GM19238 (cell line): ENCODE measurements around the gene VAMP2.

Source experiments
- DNase-seq: peaks from one replicate; pipeline ENCODE4 v3.0.0; 2011; ENCODE audit warnings: low spot score; ENCODE audit not compliant: insufficient read length

VAMP2 gene

GRCh38 chr17:8143581-8144400 is 19.0 kb downstream of the VAMP2 start:
- DNase-seq = no peak

GRCh38 chr17:8142887-8143580 is 19.7 kb downstream of the VAMP2 start:
- DNase-seq = no peak

DNA sequence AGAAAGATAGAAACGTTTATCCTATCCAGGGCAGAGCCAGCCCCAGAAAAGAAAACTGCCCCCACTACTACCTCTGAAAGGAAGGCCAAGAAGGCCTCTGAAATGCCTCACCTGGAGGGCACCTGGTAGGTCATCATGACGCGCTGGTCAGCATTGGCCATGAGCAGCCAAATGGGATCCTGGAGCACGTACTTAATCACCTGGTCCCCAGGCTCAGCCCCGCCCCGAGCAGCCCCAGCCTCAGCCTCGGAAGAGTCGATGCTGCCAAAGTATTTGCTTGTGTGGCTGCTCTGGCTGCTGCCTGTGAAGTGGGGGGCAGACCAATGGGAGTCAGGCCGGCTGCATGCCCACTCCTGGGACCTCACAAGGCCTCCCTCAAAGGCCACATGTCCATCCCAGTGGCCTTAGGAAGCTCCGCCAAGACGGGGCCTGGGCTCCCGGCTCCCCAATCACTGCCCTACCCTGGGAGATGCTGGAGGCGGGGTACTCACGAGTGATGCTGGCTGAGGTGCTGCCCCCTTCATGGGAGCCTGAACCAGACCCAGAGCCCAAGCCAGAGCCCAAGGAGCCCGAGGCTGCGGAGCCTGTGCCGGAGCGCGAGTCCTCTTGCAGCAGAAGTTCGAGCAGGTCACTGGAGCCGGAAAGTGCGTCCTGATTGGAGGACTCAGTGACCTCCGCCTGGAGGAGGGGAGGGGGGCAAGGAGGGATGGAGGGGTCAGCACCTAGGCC is 20.4 kb downstream of the VAMP2 start:
- no peak for DNase-seq

DNA sequence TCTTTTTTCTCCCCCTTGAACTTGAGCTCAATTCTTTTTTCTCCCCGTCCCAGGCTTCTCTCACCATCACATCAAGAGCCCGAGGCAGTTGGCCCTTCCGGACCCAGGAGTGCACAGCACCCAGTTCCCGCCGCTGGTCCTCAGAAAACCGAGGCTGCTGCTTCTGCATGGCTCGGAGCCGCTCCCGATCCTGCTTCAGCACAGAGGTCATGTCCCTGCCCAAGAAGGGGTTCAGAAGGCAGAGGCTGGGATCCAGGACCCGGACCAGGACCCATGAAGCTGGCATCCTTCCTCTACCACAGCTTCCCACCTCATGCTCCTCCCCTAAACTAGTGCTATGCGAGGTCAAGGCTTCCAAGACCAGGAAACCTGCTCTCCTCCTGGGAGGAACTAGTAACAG is 21.0 kb downstream of the VAMP2 start:
- no peak for DNase-seq

- DNase-seq = no peak
These were observed 21.7 kb downstream of the VAMP2 start for GRCh38 chr17:8141045-8141444.

DNA sequence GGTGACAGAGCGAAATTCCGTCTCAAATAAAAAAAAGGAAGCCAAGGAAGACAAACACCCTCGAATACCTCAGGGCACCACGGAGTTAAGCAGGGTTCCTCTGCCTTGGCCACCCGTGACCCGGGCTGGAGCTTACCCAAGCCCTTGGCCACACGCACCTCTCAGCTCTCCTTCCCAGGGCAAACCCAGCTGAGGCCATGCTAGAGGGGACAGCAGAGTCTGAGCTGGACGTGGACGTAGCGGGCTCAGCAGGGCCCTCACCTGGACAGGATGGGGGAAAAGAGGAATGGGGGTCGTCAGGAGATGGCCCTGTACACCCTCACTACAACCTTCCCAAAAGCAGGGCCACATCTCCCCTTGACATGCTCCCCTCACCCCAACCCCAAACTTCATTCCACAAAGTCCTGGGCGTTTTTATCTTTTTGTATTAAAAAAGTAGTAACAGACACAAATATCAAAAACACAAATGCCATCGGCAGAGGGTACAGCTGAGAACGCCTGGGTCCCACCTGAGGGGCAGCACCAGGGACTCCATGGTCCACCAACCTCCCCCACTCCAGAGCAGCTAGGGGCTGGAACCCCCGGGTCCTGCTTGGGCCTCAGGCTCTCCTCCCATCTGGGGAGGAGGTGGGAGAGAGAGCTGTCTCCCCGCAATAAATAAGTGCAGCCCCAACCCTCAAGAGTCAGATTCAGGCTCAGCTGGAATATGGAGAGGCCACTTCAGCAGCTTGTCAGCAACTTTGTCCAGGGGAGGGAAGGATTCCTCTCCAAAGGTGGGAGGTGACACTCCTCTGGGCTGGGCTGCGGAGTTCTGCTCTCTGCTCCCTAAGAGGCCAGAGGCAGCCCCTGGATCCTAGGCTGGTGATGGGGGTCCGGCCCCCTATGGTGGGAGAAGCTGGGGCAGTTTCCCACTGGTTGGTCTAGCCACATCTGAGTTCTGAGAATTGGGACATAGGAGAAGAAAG is 22.4 kb downstream of the VAMP2 start:
- no peak for DNase-seq

- peak; percentile 88 for DNase-seq
These were observed 23.9 kb downstream of the VAMP2 start for GRCh38 chr17:8138672-8139371.

DNA sequence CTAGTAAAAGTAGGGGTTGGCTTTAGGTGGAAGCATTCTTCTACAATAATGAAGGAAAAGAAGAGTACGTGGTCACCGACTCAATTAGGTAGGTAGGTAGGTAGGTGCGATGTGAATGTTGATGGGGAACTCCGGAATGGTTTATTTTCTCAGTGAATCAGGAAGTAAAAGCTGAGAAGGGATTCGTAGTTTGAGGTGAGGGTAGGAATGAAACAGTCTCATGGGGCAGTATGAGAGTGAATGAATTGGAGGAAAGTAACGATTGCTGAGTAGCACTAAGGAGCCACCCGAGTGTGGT is 24.4 kb downstream of the VAMP2 start:
- no peak for DNase-seq

- no peak for DNase-seq
These were observed 24.9 kb downstream of the VAMP2 start for GRCh38 chr17:8137645-8138373.

- no peak for DNase-seq
These were observed 28.8 kb downstream of the VAMP2 start for GRCh38 chr17:8133941-8134340.

GRCh38 chr17:8133399-8133798 is 29.3 kb downstream of the VAMP2 start:
- DNase-seq = no peak

DNA sequence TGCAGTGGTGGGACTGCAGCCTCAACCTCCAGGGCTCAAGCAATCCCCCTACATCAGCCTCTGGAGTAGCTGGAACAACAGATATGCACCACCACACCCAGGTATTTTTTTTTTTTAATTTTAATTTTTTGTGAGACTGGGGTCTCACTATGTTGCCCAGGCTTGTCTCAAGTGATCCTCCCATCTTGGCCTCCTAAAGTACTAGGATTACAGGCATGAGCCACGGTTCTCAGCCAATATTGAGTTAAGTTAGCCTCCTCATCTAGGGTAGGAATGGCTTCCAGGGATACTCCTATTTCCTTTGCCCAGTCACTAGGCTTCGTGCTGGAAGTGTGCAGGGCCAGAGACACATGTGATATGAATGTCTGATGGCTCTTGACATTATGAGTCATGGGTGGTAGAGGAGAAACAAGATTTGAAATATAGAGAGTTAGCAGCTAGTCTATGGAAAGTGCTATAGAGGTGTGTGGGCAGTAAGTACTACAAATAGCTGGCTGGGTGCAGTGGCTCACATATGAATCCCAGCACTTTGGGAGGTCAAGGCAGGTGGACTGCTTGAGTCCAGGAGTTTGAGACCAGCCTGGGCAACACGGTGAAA is 30.8 kb downstream of the VAMP2 start:
- DNase-seq = no peak

- no peak for DNase-seq
These were observed 34.5 kb downstream of the VAMP2 start for GRCh38 chr17:8128125-8128784.

DNA sequence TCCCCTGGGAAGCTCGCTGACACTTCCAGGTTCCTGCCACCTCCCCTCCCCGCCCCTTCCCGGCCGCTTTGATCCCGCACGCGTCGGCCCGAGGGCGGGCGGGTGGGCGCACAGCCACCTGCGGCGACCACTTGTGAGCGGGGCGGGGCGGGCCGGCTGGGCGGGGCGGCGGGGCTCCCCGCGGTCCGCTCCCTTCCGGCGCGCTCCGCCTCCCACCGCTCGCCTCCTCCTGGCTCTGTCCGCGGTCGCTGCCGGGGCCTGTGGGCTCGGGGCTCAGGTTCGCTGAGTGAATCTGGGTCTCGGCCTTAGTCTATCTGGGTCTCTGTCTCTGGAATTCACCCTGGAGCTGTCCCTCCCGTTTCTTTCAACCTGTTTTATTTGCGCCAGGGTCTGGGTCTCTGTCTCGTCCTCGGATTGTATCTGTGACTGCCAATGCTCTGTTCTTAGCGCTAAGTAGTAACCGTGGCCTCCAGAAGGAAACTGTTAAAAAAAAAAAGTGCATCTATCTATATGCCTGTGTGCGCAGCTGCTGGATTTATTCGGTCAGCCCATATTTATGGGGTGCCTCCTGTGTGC is 36.2 kb downstream of the VAMP2 start:
- DNase-seq = peak; percentile 60

DNA sequence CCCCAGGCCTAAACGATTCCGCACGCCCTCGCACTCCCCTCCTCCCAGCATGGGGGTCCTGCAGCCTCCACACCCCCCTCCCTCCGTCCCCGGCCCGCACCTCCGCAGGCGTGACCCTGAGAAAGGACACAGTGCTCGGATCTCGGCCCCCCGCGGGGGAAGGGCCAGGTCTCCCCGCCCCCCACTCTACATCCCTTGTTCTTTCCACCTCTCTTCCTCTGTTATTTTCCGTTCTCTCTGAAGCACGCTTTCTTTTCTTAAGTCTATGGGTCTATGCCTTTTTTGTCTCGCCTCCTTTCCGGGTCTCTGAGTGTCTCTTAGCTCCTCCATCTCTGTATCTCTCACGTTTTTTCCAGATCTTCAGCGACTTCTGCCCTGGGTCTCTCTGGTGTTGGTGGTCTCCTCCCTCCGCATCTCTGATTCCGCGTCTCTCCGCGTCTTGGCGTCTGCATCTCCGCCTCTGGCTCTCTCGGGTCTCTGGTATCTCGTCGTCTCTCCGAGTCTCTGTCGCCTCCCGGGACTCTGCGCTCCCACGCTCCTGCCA is 36.7 kb downstream of the VAMP2 start:
- no peak for DNase-seq

GRCh38 chr17:8125154-8125946 is 37.4 kb downstream of the VAMP2 start:
- peak; percentile 66 for DNase-seq

DNA sequence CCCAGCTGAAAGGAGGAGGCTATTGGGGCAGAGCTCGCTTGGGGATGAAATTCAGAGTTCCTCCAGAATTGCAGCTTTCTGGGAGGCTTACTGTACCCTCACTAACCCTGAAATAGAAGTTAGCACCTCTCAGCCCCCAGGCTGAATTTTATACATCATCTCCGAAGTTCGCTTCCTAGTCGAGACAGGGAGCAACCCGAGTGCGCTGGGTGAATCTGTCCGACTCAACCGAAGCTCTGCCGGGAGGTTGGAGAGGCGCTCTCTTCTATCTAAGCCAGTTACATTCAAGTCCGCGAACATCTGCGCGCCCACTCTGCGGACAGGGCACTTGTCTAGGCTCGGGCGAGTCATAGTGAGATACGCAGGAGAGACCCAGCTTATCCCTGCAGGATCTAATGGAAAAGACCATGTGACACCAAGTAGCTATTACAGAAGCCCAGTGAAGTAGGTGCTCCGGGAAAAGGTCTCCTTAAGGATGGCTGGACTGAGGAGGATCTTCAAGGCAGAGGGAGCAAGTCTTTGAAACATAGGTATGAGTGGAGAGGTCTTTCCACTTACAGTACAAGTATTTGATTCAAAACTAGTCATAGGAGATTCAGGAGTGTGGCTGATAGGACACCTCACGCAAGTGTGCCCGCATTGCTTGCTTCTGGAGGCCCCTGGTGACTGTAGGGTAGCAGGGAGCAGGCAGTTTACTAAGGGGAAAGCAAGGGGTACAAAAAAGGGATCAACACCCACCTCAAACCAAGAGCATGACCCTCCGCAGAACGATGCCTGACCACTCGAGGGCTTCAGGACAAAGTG is 38.2 kb downstream of the VAMP2 start:
- no peak for DNase-seq
